Measurements from ENCODE around the gene HECW1. TPM values are rescaled to one million over a fixed set of nuclear protein-coding genes. Genes with fewer than 3 reads are reported as not detected.
A peak's percentile ranks its signal among the peaks of the same experiment; 100 is the strongest.

Gene HECW1
- total RNA-seq, 4 donors from 2014 or later, result 0.09 to 0.32 (median 0.12) TPM

DNA sequence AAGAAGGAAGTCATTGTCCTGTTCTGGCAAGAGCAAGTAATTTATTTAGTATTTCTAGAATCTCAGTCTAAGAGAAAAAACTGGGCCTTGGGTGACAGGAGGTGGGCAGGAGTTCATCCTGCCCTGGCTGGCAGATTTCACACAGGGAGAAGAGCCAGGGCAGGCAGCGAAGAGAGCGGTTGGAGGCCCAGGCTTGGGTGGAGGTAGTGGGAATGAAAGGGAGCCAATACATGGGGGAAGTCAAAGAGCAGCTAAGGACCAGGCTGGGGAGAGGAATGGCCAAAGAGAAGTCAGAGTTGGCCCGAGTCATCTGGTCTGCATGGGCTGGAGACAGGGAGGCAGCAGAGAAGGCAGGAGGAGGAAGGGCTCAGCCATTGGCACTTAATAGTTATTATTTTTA, 51.4 kb downstream of the HECW1 start:
- ATAC-seq (ENCODE audit: low FRiP score), result no peak

DNA sequence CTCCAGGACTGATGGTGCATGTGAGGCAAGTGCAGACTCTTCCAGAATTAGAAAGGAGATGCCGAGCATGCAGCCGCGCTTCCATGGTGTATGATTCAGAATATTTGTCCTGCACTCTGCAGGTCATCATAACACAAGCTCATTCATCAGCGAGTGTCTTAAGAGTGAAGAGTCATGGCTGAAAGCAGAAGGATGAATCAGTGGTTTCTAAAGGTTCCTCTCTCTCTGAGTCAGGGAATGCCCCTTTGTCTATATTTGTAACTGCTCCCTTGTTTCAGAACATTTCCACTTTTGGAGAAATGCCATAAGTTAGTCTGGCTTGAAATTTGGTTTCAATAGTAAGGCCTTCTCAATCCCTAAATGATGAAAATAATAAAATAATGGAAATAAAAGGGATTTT, 52.3 kb downstream of the HECW1 start:
- ATAC-seq (ENCODE audit: low FRiP score) (peak; percentile 85), DNase-seq (ENCODE audit: low spot score) (no peak)
- TF ChIP-seq, protein P1, sequence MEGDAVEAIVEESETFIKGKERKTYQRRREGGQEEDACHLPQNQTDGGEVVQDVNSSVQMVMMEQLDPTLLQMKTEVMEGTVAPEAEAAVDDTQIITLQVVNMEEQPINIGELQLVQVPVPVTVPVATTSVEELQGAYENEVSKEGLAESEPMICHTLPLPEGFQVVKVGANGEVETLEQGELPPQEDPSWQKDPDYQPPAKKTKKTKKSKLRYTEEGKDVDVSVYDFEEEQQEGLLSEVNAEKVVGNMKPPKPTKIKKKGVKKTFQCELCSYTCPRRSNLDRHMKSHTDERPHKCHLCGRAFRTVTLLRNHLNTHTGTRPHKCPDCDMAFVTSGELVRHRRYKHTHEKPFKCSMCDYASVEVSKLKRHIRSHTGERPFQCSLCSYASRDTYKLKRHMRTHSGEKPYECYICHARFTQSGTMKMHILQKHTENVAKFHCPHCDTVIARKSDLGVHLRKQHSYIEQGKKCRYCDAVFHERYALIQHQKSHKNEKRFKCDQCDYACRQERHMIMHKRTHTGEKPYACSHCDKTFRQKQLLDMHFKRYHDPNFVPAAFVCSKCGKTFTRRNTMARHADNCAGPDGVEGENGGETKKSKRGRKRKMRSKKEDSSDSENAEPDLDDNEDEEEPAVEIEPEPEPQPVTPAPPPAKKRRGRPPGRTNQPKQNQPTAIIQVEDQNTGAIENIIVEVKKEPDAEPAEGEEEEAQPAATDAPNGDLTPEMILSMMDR (IDR thresholded peaks at IDR 0.05), result no peak

More for the DNA sequence above, 51.4 kb downstream of the HECW1 start:
- no peak for DNase-seq (ENCODE audit: low spot score)
- TF ChIP-seq, protein P1 (IDR thresholded peaks at IDR 0.05), result no peak

DNA sequence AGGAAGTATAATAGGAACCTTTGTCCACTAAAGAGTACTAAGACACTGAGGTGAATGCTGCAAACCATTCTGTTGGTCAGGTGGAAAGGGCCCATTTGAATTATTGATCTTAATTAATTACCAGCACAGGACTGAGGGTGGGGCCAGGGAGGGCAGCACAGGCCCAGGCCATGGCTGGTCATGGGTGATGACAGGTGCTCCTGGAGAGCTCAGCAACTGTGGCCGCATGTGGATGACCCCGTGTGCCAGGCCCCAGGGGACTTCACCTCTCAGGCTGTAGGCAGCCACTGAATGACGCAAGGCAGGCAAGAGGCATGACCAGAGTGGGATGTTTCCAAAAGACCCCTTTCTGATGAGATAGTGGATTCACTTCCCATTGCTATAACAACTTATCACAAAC, 54.2 kb downstream of the HECW1 start:
- ATAC-seq (ENCODE audit: low FRiP score) (no peak), DNase-seq (ENCODE audit: low spot score) (no peak)
- TF ChIP-seq, protein P1 (IDR thresholded peaks at IDR 0.05), result no peak

DNA sequence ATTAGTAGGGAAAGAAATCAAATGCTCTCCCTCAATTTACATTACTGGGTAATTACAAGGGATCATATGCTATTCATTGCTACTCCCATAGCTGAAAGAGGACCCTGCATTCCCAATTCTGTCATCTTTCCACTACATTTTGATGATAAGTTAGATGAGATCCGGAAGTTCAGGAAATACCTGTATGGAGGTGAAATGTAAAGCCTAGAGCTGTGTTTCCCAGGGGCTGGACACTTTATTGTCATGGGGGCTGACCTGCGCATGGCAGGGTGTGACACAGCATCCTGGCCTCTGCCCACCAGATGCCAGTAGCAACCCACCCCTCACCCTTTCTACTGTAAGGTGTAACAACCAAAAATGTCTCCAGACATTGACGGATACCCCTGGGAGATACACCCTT, 56.6 kb downstream of the HECW1 start:
- DNase-seq (ENCODE audit: low spot score), result no peak
- ATAC-seq (ENCODE audit: low FRiP score), result no peak

DNA sequence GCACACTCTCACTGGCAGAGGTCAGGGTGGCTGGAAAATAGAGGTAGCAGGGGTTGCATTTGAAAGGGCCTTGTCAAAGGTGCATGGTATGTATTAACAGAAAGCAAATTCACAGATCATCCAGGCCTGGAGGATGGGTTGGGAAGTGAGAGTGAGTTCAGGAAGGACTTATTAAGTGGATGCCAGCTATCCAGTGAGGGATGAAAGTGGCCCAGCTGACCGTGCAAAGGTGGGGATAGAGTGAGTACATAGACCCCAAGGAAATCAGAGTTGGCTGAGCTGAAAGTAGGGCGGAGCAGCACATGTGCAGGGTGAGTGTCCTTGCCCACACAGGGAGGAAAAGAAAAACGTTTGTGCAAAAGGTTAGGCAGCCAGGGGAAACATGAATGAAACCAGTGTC, 58.1 kb downstream of the HECW1 start:
- TF ChIP-seq, protein P1 (IDR thresholded peaks at IDR 0.05), result no peak
- ATAC-seq (ENCODE audit: low FRiP score), result no peak
- no peak for DNase-seq (ENCODE audit: low spot score)

More for the DNA sequence above, 56.6 kb downstream of the HECW1 start:
- TF ChIP-seq, protein P1 (IDR thresholded peaks at IDR 0.05), result no peak

DNA sequence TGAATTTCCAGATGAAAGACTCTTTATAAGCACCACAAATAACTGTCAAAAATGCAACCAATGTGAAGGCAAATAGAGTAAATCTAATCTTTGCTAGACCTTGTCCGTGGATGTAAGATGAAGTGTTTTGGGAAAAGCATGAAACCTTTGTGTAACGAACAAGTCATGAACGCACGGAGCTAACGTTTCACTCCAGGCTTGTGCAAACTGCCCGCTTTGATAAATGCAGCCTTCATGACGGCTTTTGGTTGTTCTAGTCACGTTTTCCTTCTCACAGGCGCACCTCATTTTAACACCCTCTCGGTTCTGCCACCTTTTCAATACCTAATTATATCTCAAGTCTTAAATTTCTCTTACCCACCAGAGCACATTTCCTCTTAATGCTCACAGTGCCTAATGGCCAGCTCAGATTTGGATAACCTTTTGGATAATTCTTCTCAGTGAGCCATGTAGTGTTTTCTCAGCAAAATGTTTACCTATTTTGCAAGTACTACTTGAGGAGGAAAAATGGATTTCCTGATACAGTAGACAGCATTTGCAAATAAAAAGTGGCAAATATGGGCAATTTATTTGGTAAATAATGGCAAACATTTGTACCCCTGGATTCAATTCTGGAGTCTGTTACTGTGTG, 63.2 kb downstream of the HECW1 start:
- ATAC-seq (ENCODE audit: low FRiP score) (no peak), DNase-seq (ENCODE audit: low spot score) (no peak)
- TF ChIP-seq, protein P1 (IDR thresholded peaks at IDR 0.05), result no peak

DNA sequence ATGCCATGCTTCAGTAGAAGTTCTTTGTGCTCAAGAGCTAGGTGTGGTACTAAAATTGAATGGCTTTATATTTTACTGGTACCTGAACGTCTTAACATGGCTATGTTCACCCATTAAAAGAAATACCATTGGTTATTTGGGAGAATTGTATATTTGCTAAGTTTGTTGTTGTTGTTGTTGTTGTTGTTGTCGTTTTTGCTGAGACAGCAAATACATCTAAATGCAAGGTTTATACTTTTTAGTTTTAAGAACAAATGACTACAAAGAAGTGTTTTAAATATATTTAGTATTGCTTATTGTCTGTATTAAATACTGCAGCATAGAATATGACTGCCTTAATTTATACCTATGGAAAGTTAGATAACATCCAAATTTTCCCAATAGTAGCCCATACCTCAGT, 66.9 kb downstream of the HECW1 start:
- TF ChIP-seq, protein P1 (IDR thresholded peaks at IDR 0.05), result no peak
- DNase-seq (ENCODE audit: low spot score), result no peak
- ATAC-seq (ENCODE audit: low FRiP score), result no peak
